ENCODE data around the gene OR8G5.
"Not testable (repeated sequence)": the region's sequence is repeated elsewhere in the genome, so short reads cannot be mapped to it uniquely, and the experiment has no call there.

Gene OR8G5

DNA sequence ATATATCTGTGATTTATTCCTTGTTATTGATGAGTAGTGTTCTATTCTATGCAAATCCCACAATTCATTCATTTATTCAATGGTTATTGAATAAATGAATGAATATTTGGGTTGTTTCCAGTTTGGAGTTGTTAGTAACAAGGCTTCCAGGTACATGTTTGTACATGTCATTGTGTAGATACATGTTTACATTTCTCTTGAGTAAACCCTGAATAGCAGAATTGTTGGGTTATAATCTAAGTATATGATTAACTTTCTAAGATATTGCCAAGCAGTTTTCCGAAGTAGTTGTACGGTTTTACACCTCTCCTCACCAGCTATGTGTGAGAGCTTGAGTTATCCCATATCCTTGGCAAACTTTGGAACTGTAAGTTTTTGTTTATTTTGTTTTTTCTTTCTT is 33.8 kb upstream of the OR8G5 start (continued):
- TF ChIP-seq KLF9 (tag by site-specific recombination; IDR thresholded peaks at IDR 0.05; ENCODE audit: low read depth) (no peak), ZNF114 (tag by site-specific recombination; IDR thresholded peaks at IDR 0.05) (no peak)

DNA sequence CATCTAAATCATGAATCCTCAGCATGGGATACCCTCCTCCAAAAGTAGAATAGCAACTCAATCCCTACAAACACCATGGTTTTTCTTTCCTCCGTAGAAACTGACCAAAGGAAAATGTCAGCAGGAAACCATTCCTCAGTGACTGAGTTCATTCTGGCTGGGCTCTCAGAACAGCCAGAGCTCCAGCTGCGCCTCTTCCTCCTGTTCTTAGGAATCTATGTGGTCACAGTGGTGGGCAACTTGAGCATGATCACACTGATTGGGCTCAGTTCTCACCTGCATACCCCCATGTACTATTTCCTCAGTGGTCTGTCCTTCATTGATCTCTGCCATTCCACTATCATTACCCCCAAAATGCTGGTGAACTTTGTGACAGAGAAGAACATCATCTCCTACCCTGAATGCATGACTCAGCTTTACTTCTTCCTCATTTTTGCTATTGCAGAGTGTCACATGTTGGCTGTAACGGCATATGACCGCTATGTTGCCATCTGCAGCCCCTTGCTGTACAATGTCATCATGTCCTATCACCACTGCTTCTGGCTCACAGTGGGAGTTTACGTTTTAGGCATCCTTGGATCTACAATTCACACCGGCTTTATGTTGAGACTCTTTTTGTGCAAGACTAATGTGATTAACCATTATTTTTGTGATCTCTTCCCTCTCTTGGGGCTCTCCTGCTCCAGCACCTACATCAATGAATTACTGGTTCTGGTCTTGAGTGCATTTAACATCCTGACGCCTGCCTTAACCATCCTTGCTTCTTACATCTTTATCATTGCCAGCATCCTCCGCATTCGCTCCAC is 31.4 kb upstream of the OR8G5 start:
- POLR2A ChIA-PET; CTCF ChIA-PET; H3K36me3 ChIP-seq (ENCODE audit: control insufficient read depth in 2 of 2, insufficient read depth in 1 of 2, low read length in 2 of 2); H3K4me1 ChIP-seq (ENCODE audit: control insufficient read depth, insufficient read depth, low read length); H3K9me3 ChIP-seq (ENCODE audit: control insufficient read depth, insufficient read depth, low read depth, low read length); H3K27ac ChIP-seq (ENCODE audit: extremely low read depth, low read depth, low read length); H3K4me3 ChIP-seq (ENCODE audit: low read depth, low read length): not testable (repeated sequence)

- Histone ChIP-seq H3K4me3 (ENCODE audit: low read depth, low read length) (no peak overlapping the region), H3K9me3 (ENCODE audit: control insufficient read depth, insufficient read depth, low read depth, low read length) (no peaks in the 10 kb centered on the region), H3K4me1 (ENCODE audit: control insufficient read depth, insufficient read depth, low read length) (no peaks in the 10 kb centered on the region), H3K27ac (ENCODE audit: extremely low read depth, low read depth, low read length) (no peak overlapping the region), H3K36me3 (ENCODE audit: control insufficient read depth in 2 of 2, insufficient read depth in 1 of 2, low read length in 2 of 2) (no peaks in the 10 kb centered on the region)
- TF ChIP-seq ZNF548 (tag by site-specific recombination; IDR thresholded peaks at IDR 0.05) (no peak), IKZF3 (tag by site-specific recombination; IDR thresholded peaks at IDR 0.05) (no peak), ZNF37A (tag by site-specific recombination; IDR thresholded peaks at IDR 0.05) (no peak), ZNF549 (tag by site-specific recombination; IDR thresholded peaks at IDR 0.05) (no peak), ZNF521 (tag by site-specific recombination; IDR thresholded peaks at IDR 0.05) (no peak)
- TF ChIP-seq, protein P1, sequence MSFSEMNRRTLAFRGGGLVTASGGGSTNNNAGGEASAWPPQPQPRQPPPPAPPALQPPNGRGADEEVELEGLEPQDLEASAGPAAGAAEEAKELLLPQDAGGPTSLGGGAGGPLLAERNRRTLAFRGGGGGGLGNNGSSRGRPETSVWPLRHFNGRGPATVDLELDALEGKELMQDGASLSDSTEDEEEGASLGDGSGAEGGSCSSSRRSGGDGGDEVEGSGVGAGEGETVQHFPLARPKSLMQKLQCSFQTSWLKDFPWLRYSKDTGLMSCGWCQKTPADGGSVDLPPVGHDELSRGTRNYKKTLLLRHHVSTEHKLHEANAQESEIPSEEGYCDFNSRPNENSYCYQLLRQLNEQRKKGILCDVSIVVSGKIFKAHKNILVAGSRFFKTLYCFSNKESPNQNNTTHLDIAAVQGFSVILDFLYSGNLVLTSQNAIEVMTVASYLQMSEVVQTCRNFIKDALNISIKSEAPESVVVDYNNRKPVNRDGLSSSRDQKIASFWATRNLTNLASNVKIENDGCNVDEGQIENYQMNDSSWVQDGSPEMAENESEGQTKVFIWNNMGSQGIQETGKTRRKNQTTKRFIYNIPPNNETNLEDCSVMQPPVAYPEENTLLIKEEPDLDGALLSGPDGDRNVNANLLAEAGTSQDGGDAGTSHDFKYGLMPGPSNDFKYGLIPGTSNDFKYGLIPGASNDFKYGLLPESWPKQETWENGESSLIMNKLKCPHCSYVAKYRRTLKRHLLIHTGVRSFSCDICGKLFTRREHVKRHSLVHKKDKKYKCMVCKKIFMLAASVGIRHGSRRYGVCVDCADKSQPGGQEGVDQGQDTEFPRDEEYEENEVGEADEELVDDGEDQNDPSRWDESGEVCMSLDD (tag by site-specific recombination; IDR thresholded peaks at IDR 0.05) = no peak
- POLR2A ChIA-PET = no interaction called here
- CTCF ChIA-PET = no interaction called here
Observed at GRCh38 chr11:124225471-124225870, 30.7 kb upstream of the OR8G5 start.

DNA sequence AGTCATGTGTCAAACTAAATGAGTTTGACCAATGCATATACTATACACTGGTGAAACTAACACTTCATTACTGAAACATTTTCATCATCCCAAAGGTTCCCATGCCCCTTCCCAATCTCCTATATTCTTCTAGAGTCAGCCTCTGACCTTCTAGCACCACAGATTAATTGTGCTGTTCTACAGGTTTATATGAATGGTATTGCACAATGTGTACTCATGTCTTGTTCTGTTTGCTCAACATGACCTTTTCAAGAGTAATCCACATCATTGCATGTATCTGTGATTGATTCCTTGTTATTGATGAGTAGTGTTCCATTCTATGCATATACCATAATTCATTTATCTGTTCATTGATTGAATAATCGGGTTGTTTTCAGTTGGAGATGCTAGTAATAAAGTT is 22.8 kb upstream of the OR8G5 start:
- no peaks in the 10 kb centered on the region for H3K4me1 ChIP-seq (ENCODE audit: control insufficient read depth, insufficient read depth, low read length)
- ChIA-PET POLR2A (no interaction called here), CTCF (interaction anchor here (0.6 kb wide), 1 partner anchor 13 kb away, joined by 3 read pairs; no protein-coding TSS in a partner anchor)
- TF ChIP-seq ZBTB44 (tag by site-specific recombination; IDR thresholded peaks at IDR 0.05) (no peak), ZNF571 (tag by site-specific recombination; IDR thresholded peaks at IDR 0.05) (no peak), GLIS1 (tag by site-specific recombination; IDR thresholded peaks at IDR 0.05) (no peak), ZNF585B (tag by site-specific recombination; IDR thresholded peaks at IDR 0.05) (no peak), ZNF394 (tag by site-specific recombination; IDR thresholded peaks at IDR 0.05; ENCODE audit: borderline replicate concordance) (no peak), ZBTB20 (tag by site-specific recombination; IDR thresholded peaks at IDR 0.05) (no peak)
- TF ChIP-seq, protein P2, sequence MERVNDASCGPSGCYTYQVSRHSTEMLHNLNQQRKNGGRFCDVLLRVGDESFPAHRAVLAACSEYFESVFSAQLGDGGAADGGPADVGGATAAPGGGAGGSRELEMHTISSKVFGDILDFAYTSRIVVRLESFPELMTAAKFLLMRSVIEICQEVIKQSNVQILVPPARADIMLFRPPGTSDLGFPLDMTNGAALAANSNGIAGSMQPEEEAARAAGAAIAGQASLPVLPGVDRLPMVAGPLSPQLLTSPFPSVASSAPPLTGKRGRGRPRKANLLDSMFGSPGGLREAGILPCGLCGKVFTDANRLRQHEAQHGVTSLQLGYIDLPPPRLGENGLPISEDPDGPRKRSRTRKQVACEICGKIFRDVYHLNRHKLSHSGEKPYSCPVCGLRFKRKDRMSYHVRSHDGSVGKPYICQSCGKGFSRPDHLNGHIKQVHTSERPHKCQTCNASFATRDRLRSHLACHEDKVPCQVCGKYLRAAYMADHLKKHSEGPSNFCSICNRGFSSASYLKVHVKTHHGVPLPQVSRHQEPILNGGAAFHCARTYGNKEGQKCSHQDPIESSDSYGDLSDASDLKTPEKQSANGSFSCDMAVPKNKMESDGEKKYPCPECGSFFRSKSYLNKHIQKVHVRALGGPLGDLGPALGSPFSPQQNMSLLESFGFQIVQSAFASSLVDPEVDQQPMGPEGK (tag by site-specific recombination; IDR thresholded peaks at IDR 0.05) = no peak
- TF ChIP-seq, protein P3, sequence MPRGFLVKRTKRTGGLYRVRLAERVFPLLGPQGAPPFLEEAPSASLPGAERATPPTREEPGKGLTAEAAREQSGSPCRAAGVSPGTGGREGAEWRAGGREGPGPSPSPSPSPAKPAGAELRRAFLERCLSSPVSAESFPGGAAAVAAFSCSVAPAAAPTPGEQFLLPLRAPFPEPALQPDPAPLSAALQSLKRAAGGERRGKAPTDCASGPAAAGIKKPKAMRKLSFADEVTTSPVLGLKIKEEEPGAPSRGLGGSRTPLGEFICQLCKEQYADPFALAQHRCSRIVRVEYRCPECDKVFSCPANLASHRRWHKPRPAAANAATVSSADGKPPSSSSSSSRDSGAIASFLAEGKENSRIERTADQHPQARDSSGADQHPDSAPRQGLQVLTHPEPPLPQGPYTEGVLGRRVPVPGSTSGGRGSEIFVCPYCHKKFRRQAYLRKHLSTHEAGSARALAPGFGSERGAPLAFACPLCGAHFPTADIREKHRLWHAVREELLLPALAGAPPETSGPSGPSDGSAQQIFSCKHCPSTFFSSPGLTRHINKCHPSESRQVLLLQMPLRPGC (tag by site-specific recombination; IDR thresholded peaks at IDR 0.05) = no peak
- TF ChIP-seq, protein P4, sequence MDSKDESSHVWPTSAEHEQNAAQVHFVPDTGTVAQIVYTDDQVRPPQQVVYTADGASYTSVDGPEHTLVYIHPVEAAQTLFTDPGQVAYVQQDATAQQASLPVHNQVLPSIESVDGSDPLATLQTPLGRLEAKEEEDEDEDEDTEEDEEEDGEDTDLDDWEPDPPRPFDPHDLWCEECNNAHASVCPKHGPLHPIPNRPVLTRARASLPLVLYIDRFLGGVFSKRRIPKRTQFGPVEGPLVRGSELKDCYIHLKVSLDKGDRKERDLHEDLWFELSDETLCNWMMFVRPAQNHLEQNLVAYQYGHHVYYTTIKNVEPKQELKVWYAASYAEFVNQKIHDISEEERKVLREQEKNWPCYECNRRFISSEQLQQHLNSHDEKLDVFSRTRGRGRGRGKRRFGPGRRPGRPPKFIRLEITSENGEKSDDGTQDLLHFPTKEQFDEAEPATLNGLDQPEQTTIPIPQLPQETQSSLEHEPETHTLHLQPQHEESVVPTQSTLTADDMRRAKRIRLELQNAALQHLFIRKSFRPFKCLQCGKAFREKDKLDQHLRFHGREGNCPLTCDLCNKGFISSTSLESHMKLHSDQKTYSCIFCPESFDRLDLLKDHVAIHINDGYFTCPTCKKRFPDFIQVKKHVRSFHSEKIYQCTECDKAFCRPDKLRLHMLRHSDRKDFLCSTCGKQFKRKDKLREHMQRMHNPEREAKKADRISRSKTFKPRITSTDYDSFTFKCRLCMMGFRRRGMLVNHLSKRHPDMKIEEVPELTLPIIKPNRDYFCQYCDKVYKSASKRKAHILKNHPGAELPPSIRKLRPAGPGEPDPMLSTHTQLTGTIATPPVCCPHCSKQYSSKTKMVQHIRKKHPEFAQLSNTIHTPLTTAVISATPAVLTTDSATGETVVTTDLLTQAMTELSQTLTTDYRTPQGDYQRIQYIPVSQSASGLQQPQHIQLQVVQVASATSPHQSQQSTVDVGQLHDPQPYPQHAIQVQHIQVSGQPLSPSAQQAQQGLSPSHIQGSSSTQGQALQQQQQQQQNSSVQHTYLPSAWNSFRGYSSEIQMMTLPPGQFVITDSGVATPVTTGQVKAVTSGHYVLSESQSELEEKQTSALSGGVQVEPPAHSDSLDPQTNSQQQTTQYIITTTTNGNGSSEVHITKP (tag by site-specific recombination; IDR thresholded peaks at IDR 0.05) = no peak

More for the DNA sequence above, 22.8 kb upstream of the OR8G5 start:
- no peak overlapping the region for H3K27ac ChIP-seq (ENCODE audit: extremely low read depth, low read depth, low read length)
- no peaks in the 10 kb centered on the region for H3K36me3 ChIP-seq (ENCODE audit: control insufficient read depth in 2 of 2, insufficient read depth in 1 of 2, low read length in 2 of 2)
- no peaks in the 10 kb centered on the region for H3K9me3 ChIP-seq (ENCODE audit: control insufficient read depth, insufficient read depth, low read depth, low read length)
- no peak overlapping the region for H3K4me3 ChIP-seq (ENCODE audit: low read depth, low read length)

All from HEK293 (cell line).